GM18868 (cell line): ENCODE results near the gene CELSR3.

Source experiments
- ATAC-seq: cut with Tn5 transposase; IDR thresholded peaks from one replicate; pipeline ENCODE4 v1.9.1; 2021; ENCODE audit warnings: mild to moderate bottlenecking, moderate library complexity; ENCODE audit not compliant: unreplicated experiment

Gene CELSR3

GRCh38 chr3:48661501-48662144, 1.1 kb downstream of the CELSR3 start:
- no peak for ATAC-seq

GRCh38 chr3:48660800-48661400, 1.8 kb downstream of the CELSR3 start:
- no peak for ATAC-seq

- ATAC-seq: no peak
These were observed 5.8 kb downstream of the CELSR3 start for GRCh38 chr3:48656841-48657281.

- ATAC-seq: peak; percentile 58
These were observed 6.4 kb downstream of the CELSR3 start for GRCh38 chr3:48656061-48656840.

GRCh38 chr3:48655606-48656005, 7.1 kb downstream of the CELSR3 start:
- ATAC-seq: peak; percentile 12

DNA sequence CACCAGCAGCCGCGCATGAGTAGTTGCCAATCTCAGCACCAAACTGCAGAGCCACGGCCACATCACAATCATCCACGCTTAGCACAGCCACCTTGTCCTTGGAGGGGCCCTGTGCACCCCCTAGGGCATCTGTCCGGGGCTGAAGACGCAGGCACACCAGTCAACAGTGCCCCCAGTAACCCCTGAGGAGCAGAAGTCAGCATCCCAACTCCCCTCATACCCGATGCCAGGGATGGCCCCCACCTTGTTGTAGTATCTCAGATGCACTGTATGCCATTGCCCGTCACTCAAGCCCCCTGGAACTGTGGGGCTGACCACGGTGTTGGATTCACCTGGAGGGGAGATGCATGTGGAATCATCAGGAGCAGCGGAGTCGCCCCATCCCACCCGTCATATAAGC, 7.6 kb downstream of the CELSR3 start:
- ATAC-seq: no peak

DNA sequence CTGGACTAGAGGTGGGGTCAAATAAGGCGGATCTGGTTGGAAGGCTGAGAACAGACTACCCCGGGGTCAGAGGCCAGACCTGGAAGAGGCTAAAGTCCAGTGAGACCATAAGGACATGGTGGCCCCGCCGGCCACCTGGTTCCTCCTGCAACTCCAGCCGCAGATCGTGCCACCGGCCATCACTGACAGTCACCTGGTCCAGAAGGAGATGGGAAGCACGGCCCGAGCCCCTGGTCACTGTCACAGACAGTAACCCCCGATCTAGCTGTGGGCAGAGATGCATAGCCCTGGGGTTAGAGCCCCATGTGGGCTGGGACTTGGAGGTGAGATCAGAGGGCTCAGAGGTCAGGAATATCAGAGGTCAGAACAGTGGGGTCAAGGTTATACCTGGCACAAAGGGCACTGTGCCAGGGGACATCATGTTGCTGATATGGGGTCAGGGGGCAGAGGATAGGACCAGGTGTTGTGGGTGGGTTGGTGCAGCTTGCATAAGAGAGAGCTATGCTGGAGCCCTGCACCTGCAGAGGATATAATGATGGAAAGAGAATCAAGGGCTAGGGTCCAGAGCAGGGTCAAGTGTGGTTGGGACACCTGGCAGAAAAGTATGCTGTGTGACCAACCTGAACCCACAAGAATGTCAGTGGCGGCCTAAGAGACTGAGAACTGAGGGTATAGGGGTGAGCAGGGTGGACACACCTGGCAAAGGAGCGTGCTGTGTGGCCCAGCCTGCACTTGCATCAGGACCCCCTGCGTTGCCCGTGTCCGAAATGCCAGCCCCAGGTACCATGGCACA, 9.6 kb downstream of the CELSR3 start:
- no peak for ATAC-seq

DNA sequence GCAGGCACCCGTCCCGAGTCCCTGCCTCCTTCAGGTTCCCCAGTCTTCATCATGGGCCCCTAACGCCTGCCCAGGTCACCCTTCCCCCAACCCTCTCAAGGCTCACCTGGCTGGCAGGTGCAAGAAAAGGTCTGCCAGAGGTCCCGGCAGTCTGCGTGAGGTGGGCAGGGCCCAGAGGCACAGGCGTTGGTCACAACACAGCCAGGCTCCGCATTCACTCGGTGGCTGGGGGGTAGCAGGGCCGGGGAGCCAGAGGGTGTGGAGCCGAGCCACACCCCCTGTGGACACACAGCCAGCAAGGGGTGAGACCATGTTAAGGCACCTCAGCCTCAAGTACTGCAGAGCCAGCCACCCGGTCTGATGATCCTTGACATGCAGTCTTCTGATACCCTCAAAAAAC, 10.9 kb downstream of the CELSR3 start:
- ATAC-seq: no peak

DNA sequence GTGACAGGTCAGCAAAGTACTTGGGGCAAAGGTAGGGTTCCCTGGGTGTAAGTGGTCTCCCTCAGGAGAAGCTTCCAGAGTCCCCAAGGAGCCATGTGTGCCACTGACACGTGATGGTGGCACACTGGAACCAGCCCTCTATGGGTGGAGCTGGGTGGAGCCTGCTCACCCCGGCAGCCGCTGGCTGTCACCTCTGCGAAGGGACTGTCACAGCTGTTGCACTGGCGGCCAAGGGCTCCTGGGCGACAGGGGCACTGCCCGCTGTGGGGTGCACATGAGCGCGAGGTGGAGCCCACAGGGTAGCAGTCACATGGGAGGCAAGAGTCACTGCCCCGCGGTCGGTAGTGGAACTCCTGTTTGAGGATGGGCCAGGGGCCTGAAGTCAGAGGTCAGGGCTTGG, 12.0 kb downstream of the CELSR3 start:
- no peak for ATAC-seq

DNA sequence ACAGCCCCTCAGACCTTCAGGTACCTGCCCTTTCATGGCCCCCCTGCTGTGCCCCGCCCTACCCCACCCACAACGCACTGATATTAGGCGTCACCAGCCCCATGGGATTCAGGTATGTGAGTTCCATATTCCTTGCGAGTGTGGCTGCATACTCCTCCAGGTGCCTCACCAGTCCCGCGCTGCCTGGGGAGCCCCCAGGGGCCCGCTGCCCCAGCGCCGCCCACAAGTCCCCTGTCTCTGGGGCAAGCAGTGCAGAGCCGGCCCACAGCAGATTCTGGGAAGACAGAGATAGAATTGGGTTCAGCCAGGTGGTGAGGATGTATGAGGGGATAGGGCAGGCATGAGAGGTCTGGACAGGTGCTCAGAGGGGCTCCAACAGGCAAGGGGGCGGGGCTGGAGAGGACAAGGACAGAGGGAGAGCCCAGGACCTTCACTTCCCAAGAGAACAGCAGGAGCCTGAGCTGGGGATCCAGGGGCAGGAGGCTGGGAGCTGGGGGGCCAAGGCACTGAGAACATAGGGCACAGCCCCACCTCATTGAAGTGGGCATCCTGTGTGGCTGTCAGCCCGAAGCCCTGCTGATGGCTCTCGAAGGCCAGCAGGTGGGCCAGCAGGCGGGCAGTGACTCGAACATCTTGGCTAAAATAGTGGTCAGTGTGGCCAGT, 14.4 kb downstream of the CELSR3 start:
- no peak for ATAC-seq

DNA sequence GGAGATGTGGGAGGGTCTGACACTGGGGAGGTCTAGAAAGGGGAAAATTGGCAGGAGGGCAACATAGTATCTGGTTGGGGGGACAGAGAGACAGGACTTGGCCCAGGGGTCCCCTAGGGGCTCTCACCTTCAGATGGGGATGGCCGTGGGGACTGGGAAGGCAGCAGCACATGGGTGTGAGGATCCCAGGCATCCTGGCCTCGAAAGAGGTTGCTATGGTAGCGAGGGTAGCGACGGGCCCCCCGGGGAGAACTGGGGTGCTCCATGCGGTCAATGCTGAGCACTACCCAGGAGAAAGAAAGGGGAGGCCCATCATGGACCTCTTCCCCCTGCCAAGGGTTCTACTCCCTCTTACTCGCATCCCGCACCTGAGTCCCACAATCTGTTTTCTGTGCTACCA, 15.0 kb downstream of the CELSR3 start:
- no peak for ATAC-seq

DNA sequence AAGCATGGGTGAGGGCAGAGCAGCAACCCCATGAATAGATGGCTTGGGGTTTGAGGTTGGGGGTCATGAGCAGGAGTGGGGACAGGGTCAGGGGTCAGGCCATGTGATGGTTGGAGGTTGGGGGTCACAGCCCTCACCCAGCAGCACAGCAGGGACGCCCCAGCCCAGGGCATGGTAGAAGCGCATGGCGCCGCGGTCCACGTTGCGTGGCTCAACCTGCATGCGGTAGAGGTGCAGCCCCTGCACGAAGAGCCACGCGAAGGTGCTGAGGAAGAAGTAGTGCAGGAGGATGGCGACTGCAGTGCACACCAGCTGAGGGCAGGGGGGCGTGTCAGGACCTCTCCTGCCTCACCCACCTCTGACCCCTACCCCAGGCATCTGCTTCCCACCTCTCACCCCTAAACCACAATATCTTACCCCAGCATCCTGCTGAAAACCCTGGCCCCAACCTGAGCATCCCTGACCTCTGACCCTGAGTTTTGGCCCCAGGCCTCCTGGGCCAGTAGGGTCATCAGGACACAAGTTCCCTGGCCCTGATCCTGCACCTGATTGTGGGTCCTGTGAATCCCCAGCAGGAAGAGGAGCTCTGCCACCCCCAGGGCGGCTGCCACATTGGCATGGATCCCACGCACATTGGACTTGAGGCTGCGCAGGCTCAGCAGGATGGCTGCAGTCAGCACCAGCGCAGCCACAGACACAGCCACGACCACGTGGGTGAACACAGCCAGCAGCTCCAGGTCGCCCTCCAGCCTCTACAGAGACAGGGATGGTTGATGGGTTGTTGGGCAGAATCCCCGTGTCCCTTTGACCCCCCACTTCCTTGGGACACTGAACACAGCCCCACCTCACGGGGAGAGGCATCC, 17.6 kb downstream of the CELSR3 start:
- ATAC-seq: no peak

DNA sequence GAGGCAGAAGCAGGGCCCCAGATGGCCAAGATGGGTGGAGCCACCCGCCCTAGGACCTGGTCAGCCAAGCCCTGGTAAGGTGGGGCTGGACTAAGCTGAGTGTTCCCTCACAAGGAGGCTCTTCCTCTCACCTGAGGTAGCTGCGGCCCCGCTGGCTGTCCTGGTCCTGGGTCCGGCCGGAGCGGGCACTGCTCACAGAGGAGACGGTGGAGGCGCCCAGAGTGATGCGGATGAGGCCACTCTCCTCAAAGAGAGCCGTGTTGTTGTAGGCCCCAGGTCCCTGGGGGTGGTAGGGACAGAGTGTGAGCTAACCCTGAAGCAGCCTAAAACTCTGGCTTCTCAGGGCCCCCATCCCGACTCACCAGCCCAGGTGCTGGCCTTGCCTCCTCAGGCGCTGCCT, 20.1 kb downstream of the CELSR3 start:
- ATAC-seq: no peak

GRCh38 chr3:48641396-48641795, 21.3 kb downstream of the CELSR3 start:
- ATAC-seq: no peak

DNA sequence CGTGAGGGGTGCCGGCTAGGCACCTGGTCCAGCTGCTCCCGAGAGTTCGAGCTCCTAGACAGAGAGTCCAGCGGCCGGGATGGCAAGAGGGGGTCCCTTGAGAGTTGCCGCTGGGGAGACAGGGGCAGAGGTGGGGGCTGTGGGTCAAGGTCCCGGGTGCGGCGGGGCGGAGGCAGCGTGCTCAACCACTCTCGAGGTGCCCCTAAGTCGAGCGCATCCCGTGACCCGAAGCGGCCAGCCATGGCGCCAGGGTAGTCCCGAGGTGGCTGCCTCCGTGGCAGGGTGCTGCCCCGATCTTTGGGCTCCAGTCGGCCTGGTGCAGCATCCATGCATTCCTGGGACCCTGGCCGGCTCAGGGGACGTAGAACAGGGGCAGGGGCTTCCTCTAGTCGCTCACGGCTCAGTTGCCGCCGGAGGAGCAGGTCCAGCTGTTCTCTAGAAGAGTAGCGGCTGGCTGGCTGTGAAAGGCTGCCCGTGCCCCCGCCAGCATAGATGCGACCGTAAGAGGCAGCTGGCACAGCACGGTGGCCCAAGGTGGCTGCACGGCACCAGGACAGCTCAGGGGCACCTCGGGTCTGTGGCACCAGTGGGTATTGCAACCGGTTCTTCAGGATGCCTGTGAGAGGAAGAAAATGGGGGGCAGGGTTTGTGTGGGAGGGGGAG, 22.6 kb downstream of the CELSR3 start:
- ATAC-seq: no peak

- ATAC-seq: no peak
These were observed 25.4 kb downstream of the CELSR3 start for GRCh38 chr3:48637305-48637704.

- ATAC-seq: no peak
These were observed 26.5 kb downstream of the CELSR3 start for GRCh38 chr3:48636149-48636655.

DNA sequence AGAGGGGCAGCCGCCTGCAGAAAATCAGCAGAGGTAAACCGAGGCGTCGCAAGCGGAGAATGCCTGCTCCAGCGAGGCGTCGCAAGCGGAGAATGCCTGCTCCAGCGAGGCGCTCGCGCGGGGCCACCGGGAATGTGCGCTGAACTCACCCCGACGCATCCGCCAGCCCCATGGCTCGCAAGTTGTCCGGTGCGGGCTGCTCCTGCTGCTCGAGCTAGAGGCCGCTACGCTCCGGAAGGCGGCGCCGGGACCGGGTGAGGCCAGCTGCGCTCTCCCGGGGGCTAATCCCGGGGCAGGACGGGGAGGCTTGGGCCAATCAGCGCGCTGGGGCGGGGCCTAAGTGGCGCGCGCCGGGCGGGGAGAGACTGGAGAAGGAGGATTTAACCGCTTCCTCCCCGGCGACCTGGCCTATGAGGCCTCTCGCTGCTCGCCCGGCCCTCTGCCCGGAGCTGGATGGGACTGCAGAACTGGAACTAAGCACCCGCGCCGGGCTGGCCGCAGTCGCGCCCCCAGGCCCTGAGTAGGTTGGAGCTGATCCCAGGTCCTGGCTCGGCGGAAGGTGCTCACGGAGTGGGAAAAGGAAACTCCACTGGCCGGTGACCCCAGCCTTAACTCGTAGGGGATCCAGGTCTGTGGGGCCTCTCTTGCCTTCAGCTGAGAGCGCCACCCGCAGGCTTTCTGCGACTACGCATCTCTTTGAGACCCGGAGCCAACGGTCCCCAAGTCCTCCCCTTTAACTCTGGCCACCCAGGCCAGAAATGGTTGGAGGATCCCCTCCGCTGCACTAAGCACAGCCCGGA, 27.3 kb downstream of the CELSR3 start, which contains the start of gene SLC26A6:
Gene SLC26A6, minus strand, starts transcription at position 240 of the 800 bp plus-strand sequence. Its CDS starts 68 bp downstream, at position 172.
- peak; percentile 91 for ATAC-seq
